NCI-H2081 (cell line): ENCODE results near the gene IMMP1L.
"Not testable (repeated sequence)": the region's sequence is repeated elsewhere in the genome, so short reads cannot be mapped to it uniquely, and the experiment has no call there.

Experiments
- DNase-seq, 2 experiments: peaks; one replicate each; lab custom pipeline; 2025; lab: John Stamatoyannopoulos, UW

The IMMP1L gene, protein sequence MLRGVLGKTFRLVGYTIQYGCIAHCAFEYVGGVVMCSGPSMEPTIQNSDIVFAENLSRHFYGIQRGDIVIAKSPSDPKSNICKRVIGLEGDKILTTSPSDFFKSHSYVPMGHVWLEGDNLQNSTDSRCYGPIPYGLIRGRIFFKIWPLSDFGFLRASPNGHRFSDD

GRCh38 chr11:31509429-31510345, at the start of gene IMMP1L, which contains the start of gene ELP4:
IMMP1L (minus strand) TSS chr11:31509622; CDS start chr11:31463276, 46,346 bp downstream.
ELP4 (plus strand) TSS chr11:31509767; CDS start chr11:31509785, 18 bp downstream.
- peak; percentile 98 to 99 for DNase-seq

DNA sequence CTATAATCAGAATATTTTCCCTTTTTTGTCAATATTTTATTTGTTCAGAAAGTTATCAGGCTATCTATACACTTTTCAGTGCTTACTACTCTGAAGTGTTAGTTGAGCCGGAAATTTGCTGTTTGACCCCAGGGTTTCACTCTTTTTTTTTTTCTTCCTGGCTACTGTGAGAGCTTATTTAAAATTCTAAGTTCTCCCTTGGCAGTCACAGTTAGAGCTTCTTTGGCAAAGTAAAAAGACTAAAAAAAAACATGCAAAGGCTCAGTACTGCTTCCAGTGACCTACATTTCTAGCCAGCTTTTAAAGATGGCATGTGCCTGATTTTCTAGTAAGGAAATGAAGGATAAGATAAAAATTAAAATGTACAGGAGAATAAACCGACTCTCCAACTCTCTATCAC, 48.6 kb upstream of the IMMP1L start:
- no peak for DNase-seq

- DNase-seq = no peak
Observed at GRCh38 chr11:31555938-31556337, 46.5 kb upstream of the IMMP1L start.

DNA sequence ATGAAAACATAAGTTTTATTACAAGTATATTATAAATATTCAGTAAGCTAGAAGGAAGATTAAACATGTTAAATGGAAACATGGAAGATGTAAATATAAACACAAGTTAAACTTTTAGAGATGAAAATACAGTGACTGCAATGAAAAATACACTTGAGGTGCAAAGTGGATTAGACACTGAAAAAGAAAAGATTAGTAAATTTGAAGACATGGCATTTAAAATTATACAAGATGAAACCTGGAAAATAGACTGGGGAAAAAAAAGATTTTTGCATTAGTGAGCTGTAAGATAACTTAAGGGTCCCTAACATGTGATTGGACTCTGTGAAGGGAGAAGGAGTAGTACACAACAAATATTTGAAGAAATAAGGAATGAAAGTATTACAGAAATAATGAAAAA, 33.4 kb upstream of the IMMP1L start:
- no peak for DNase-seq

- DNase-seq = no peak
Observed at GRCh38 chr11:31535479-31535878, 26.1 kb upstream of the IMMP1L start.

DNA sequence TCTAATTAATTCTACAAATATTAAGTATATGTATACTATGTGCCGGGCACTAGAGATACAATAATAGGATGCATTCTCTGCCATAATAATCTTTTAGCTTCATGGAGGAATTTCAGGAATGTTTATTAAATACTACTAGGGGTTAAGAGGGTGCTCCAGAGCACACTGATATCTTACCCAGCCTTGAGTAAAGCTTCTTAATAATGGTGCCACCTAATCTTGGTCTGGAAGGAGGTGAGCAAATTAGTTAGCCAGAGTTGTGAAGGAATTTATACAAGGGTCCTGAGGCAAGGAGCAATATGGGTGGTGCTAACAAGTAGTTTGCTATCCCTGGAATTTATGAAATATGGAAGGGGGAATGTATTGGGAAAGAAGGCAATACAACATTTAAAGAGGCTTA, 21.9 kb upstream of the IMMP1L start:
- no peak for DNase-seq

- no peak for DNase-seq
Observed at GRCh38 chr11:31529701-31530100, 20.3 kb upstream of the IMMP1L start.

- DNase-seq = no peak
Observed at GRCh38 chr11:31529189-31529588, 19.8 kb upstream of the IMMP1L start.

- DNase-seq = no peak
Observed at GRCh38 chr11:31521497-31522150, 12.2 kb upstream of the IMMP1L start.

GRCh38 chr11:31512117-31512516, 2.7 kb upstream of the IMMP1L start:
- DNase-seq = peak in 1 of 2 experiments; percentile 37

DNA sequence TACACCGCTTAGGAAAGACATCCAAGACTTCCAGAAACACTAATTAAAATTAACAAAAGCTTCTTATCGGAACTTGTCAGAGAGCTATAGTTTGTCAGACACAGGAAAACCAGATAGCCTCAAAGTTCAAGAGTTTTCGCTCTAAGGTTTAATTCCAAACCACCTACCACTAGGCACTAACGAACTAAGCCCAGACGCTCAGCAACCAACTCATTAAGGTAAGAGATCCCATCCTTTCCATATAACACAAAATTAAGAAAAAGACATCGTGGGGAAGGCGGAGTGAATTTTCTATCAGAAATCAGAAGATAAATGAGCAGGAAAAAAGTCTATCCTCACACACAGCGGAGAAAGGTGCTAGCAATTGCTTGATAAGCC, 382 bp downstream of the IMMP1L start:
- no peak for DNase-seq

DNA sequence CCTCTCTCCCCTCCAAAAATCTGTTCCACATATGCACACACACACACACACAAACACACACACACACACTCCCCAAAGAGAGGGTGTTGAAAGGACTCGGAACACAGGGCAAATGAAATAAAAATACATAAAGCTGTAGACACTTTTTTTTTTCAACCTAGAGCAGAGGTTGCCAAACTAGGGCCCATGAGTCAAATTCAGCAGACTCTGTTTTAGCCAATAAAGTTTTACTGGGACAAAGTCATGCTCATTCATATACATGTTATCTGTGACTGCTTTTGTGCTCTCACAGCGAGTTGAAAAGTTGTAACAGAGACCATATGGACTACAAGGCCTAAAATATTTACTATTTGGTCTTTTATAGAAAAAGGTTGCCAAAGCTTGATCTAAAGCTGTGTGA, 8.9 kb downstream of the IMMP1L start:
- no peak for DNase-seq

GRCh38 chr11:31499576-31500178, 9.7 kb downstream of the IMMP1L start:
- DNase-seq = peak in 1 of 2 experiments; percentile 37

GRCh38 chr11:31493762-31494161, 15.7 kb downstream of the IMMP1L start:
- DNase-seq = not testable (repeated sequence)

DNA sequence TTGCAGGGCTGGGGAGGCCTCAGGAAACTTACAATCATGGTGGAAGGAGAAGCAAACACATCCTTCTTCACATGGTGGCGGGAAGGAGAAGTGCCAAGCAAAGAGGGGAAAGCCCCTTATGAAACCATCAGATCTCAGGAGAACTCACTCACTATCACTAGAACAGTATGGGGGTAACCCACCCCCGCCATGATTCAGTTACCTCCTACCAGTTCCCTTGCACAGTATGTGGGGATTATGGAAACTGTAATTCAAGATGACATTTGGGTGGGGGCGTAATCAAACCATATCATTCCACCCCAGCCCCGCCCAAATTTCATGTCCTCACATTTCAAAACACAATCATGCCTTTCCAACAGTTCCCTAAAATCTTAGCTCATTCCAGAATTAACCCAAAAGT, 16.2 kb downstream of the IMMP1L start:
- DNase-seq = no peak

GRCh38 chr11:31492320-31492913, 17.0 kb downstream of the IMMP1L start:
- DNase-seq = no peak

GRCh38 chr11:31487848-31488247, 21.6 kb downstream of the IMMP1L start:
- peak in 1 of 2 experiments; percentile 58 for DNase-seq

- no peak for DNase-seq
Observed at GRCh38 chr11:31484497-31484896, 24.9 kb downstream of the IMMP1L start.

DNA sequence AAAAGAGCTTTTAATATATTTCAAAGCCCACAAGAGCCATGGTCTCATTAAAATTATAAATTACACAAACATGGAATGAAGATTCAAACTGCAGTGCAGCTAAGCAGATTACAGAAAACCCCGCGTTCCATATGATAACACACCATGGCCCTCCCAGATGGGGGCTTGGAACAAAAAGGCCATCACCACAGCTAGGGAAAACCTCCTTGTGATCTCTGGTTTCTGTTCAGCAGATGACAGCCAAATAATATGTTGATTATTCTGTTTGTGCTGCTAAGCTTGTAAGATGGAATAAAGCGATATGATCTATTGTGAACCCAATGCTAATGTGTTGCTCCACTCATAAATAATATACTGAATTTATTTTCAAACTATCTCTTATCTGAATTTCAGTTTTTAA, 28.5 kb downstream of the IMMP1L start:
- DNase-seq = peak; percentile 13 to 74

DNA sequence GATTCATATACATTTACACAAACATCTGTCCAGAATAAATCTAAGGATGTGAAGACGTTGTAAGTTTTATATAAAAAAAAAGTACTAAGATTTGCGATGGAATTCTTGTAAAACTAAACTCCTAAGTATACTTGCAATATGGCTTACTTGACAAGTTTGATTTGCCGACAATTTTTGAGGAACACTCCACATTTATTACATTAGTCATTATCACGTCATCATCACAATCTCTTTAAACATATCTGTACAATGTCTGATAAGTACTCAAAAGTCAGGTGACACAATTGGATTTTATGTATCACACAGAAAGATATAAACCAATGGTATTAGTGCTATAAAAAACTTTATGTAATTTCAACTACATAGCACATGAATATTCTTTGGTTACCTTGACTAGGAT, 30.4 kb downstream of the IMMP1L start:
- DNase-seq = no peak

GRCh38 chr11:31478223-31478590, 31.2 kb downstream of the IMMP1L start:
- DNase-seq = no peak
